Brain microvascular endothelial cell (primary cell): ENCODE measurements around the gene SUPT3H.

ENCODE experiments used
- DNase-seq: peaks from one replicate; pipeline ENCODE4 v3.0.0-alpha.2; 2020
- H3K27ac ChIP-seq: fragments of 250-450 bp; sonication (Bioruptor Pico); 2 replicates; pipeline ENCODE4 v1.5.1; 2020; ENCODE audit warnings: mild to moderate bottlenecking, moderate library complexity
- H3K27me3 ChIP-seq: fragments of 250-450 bp; sonication (Bioruptor Pico); replicated peaks from 2 replicates; pipeline ENCODE4 v1.5.1; 2020; ENCODE audit warnings: mild to moderate bottlenecking
- H3K36me3 ChIP-seq: fragments of 250-450 bp; sonication (Bioruptor Pico); replicated peaks from 2 replicates; pipeline ENCODE4 v1.5.1; 2020; ENCODE audit warnings: mild to moderate bottlenecking
- H3K4me3 ChIP-seq: 2 replicates; pipeline ENCODE4 v1.5.1; 2011; ENCODE audit warnings: low read depth, mild to moderate bottlenecking, control low read depth, low read length, moderate library complexity
- CTCF ChIP-seq: IDR thresholded peaks from 2 replicates; pipeline ENCODE4 v1.5.1; 2011; ENCODE audit warnings: low read depth, mild to moderate bottlenecking, moderate library complexity, low read length, control low read depth, inconsistent platforms; ENCODE audit errors: missing control alignments
- in situ Hi-C: cut with HindIII; loops from 2 replicates; pipeline ENCODE4 v1.10.0; 2017; ENCODE audit warnings: low sequenced_read_pairs, low pct_ligation_motif_present

SUPT3H gene

GRCh38 chr6:45417436-45417835 is 39.7 kb upstream of the SUPT3H start:
- no peak overlapping the region for H3K27ac ChIP-seq
- no peak for DNase-seq
- H3K4me3 ChIP-seq, result no peak overlapping the region
- in situ Hi-C loops, result no loop called here
- TF ChIP-seq CTCF, result no peak
- no peaks in the 10 kb centered on the region for H3K36me3 ChIP-seq
- H3K27me3 ChIP-seq, result no peaks in the 10 kb centered on the region

GRCh38 chr6:45416700-45417099 is 39.0 kb upstream of the SUPT3H start:
- Histone ChIP-seq H3K27me3 (no peaks in the 10 kb centered on the region), H3K4me3 (no peak overlapping the region), H3K27ac (no peak overlapping the region), H3K36me3 (no peaks in the 10 kb centered on the region)
- TF ChIP-seq CTCF, result no peak
- DNase-seq, result no peak
- in situ Hi-C loops, result no loop called here

- in situ Hi-C loops, result no loop called here
- H3K27ac ChIP-seq, result no peak overlapping the region
- no peak for TF ChIP-seq CTCF
- DNase-seq, result no peak
- no peaks in the 10 kb centered on the region for H3K36me3 ChIP-seq
- H3K4me3 ChIP-seq, result no peak overlapping the region
- H3K27me3 ChIP-seq, result no peaks in the 10 kb centered on the region
Observed at GRCh38 chr6:45415788-45416518, 38.2 kb upstream of the SUPT3H start.

GRCh38 chr6:45415315-45415714 is 37.6 kb upstream of the SUPT3H start:
- H3K4me3 ChIP-seq, result no peak overlapping the region
- no peak for TF ChIP-seq CTCF
- no peak for DNase-seq
- H3K36me3 ChIP-seq, result no peaks in the 10 kb centered on the region
- H3K27me3 ChIP-seq, result no peaks in the 10 kb centered on the region
- in situ Hi-C loops, result no loop called here
- H3K27ac ChIP-seq, result no peak overlapping the region

GRCh38 chr6:45411959-45412358 is 34.2 kb upstream of the SUPT3H start:
- in situ Hi-C loops, result no loop called here
- no peak for TF ChIP-seq CTCF
- H3K27ac ChIP-seq, result no peak overlapping the region
- H3K4me3 ChIP-seq, result no peak overlapping the region
- no peak for DNase-seq
- H3K27me3 ChIP-seq, result no peaks in the 10 kb centered on the region
- H3K36me3 ChIP-seq, result no peaks in the 10 kb centered on the region

- no peaks in the 10 kb centered on the region for H3K36me3 ChIP-seq
- no peaks in the 10 kb centered on the region for H3K27me3 ChIP-seq
- in situ Hi-C loops, result no loop called here
- no peak overlapping the region for H3K27ac ChIP-seq
- H3K4me3 ChIP-seq, result no peak overlapping the region
- DNase-seq, result no peak
- no peak for TF ChIP-seq CTCF
Observed at GRCh38 chr6:45400021-45400420, 22.3 kb upstream of the SUPT3H start.
